BE2C (cell line): Measurements from ENCODE around the gene NRIP3.

ENCODE experiments used
- DNase-seq: peaks from one replicate; pipeline ENCODE4 v3.0.0-alpha.2; 2020
- H3K27me3 ChIP-seq: fragments of 250-450 bp; sonication (Bioruptor Pico); 2 replicates; pipeline ENCODE4 v1.5.1; 2020; ENCODE audit warnings: mild to moderate bottlenecking
- H3K36me3 ChIP-seq: fragments of 250-450 bp; sonication (Bioruptor Pico); 2 replicates; pipeline ENCODE4 v1.5.1; 2020; ENCODE audit warnings: mild to moderate bottlenecking
- H3K4me1 ChIP-seq: fragments of 250-450 bp; sonication (Bioruptor Pico); 2 replicates; pipeline ENCODE4 v1.5.1; 2020
- H3K4me3 ChIP-seq: 2 replicates; pipeline ENCODE4 v1.5.1; 2011; ENCODE audit warnings: low read depth, low read length
- H3K9me3 ChIP-seq: fragments of 250-450 bp; sonication (Bioruptor Pico); 2 replicates; pipeline ENCODE4 v1.5.1; 2020
- CTCF ChIP-seq: IDR thresholded peaks from 2 replicates; pipeline ENCODE4 v1.5.1; 2012; ENCODE audit warnings: mild to moderate bottlenecking, low read depth, low read length

The NRIP3 gene

GRCh38 chr11:9041747-9042146 lies 37.9 kb upstream of the NRIP3 start:
- no peak overlapping the region for H3K4me3 ChIP-seq
- no peaks in the 10 kb centered on the region for H3K9me3 ChIP-seq
- H3K4me1 ChIP-seq = no peaks in the 10 kb centered on the region
- TF ChIP-seq CTCF = no peak
- H3K27me3 ChIP-seq = no peaks in the 10 kb centered on the region
- H3K36me3 ChIP-seq = no peaks in the 10 kb centered on the region
- DNase-seq = no peak

GRCh38 chr11:9040410-9040809 lies 36.6 kb upstream of the NRIP3 start:
- TF ChIP-seq CTCF = no peak
- no peak for DNase-seq
- no peaks in the 10 kb centered on the region for H3K9me3 ChIP-seq
- H3K36me3 ChIP-seq = no peaks in the 10 kb centered on the region
- H3K4me1 ChIP-seq = no peaks in the 10 kb centered on the region
- H3K4me3 ChIP-seq = no peak overlapping the region
- no peaks in the 10 kb centered on the region for H3K27me3 ChIP-seq

- Histone ChIP-seq H3K4me3 (no peak overlapping the region), H3K36me3 (no peaks in the 10 kb centered on the region), H3K9me3 (no peaks in the 10 kb centered on the region), H3K27me3 (no peaks in the 10 kb centered on the region), H3K4me1 (no peaks in the 10 kb centered on the region)
- DNase-seq = no peak
- no peak for TF ChIP-seq CTCF
Measured at GRCh38 chr11:9039863-9040262, 36.1 kb upstream of the NRIP3 start.

GRCh38 chr11:9039198-9039597 lies 35.4 kb upstream of the NRIP3 start:
- no peak for TF ChIP-seq CTCF

GRCh38 chr11:9038541-9038940 lies 34.7 kb upstream of the NRIP3 start:
- Histone ChIP-seq H3K4me3 (no peak overlapping the region), H3K36me3 (no peaks in the 10 kb centered on the region), H3K9me3 (no peaks in the 10 kb centered on the region), H3K27me3 (no peaks in the 10 kb centered on the region), H3K4me1 (no peaks in the 10 kb centered on the region)
- no peak for TF ChIP-seq CTCF
- no peak for DNase-seq

More at GRCh38 chr11:9039198-9039597, 35.4 kb upstream of the NRIP3 start:
- Histone ChIP-seq H3K27me3 (no peaks in the 10 kb centered on the region), H3K4me1 (no peaks in the 10 kb centered on the region), H3K36me3 (no peaks in the 10 kb centered on the region), H3K9me3 (no peaks in the 10 kb centered on the region), H3K4me3 (no peak overlapping the region)
- DNase-seq = no peak

GRCh38 chr11:9037963-9038362 lies 34.2 kb upstream of the NRIP3 start:
- H3K27me3 ChIP-seq = no peaks in the 10 kb centered on the region
- no peaks in the 10 kb centered on the region for H3K4me1 ChIP-seq
- no peak for TF ChIP-seq CTCF
- H3K9me3 ChIP-seq = no peaks in the 10 kb centered on the region
- no peaks in the 10 kb centered on the region for H3K36me3 ChIP-seq
- H3K4me3 ChIP-seq = no peak overlapping the region
- DNase-seq = no peak
